ENCODE measurements around the gene SHISA9. TPM values are rescaled to one million over a fixed set of nuclear protein-coding genes. Genes with fewer than 3 reads are reported as not detected.

Gene SHISA9
- total RNA-seq, 1 donor from 2014 or later, result 2.5 TPM

DNA sequence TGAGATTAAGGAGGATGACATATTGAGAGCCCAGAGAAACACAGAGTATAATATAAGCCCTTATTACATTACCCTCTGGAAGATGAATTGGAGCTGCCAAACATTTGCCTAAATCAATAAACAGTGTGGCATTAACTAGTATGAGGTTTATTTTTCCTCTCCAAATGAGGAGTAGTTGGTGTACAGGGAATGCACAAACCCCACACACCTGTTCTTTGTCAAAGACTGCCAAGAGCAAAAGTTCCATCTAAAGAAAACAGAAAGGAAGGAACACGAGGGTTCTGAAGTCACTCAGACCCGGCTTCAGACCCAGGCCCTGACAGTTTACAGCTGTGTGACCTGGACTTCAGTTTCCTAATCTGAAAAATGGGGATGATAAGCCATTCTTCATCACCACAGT, 138.1 kb downstream of the SHISA9 start:
- no peaks in the 10 kb centered on the region for H3K9me3 Mint-ChIP-seq
- DNase-seq (ENCODE audit: low spot score), result no peak
- Histone ChIP-seq H3K79me2 (ENCODE audit: low read depth) (no peaks in the 10 kb centered on the region), H2AFZ (replicated peaks) (no peak overlapping the region), H3K27me3 (no peaks in the 10 kb centered on the region), H3K9ac (no peak overlapping the region), H3K27ac (no peak overlapping the region), H3K36me3 (no peaks in the 10 kb centered on the region), H3K4me1 (peaks cover 27% of the 10 kb centered on the region), H3K4me2 (no peak overlapping the region), H3K4me3 (no peak overlapping the region), H3F3A (ENCODE audit: low read depth) (peaks cover 21% of the 10 kb centered on the region), H3K9me3 (ENCODE audit: low read depth) (no peaks in the 10 kb centered on the region), H4K20me1 (ENCODE audit: low read depth) (peaks cover 7% of the 10 kb centered on the region)
- TF ChIP-seq EZH2phosphoT487 (IDR thresholded peaks at IDR 0.05) (no peak), EZH2 (IDR thresholded peaks at IDR 0.05) (no peak)
- TF ChIP-seq, protein P1, sequence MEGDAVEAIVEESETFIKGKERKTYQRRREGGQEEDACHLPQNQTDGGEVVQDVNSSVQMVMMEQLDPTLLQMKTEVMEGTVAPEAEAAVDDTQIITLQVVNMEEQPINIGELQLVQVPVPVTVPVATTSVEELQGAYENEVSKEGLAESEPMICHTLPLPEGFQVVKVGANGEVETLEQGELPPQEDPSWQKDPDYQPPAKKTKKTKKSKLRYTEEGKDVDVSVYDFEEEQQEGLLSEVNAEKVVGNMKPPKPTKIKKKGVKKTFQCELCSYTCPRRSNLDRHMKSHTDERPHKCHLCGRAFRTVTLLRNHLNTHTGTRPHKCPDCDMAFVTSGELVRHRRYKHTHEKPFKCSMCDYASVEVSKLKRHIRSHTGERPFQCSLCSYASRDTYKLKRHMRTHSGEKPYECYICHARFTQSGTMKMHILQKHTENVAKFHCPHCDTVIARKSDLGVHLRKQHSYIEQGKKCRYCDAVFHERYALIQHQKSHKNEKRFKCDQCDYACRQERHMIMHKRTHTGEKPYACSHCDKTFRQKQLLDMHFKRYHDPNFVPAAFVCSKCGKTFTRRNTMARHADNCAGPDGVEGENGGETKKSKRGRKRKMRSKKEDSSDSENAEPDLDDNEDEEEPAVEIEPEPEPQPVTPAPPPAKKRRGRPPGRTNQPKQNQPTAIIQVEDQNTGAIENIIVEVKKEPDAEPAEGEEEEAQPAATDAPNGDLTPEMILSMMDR (IDR thresholded peaks at IDR 0.05), result no peak
- no peak overlapping the region for H3K27ac Mint-ChIP-seq
- no peaks in the 10 kb centered on the region for H3K36me3 Mint-ChIP-seq
- H3K4me1 Mint-ChIP-seq, result peaks cover 15% of the 10 kb centered on the region
- no peaks in the 10 kb centered on the region for H3K27me3 Mint-ChIP-seq (ENCODE audit: insufficient read depth, low read depth)
- no peak overlapping the region for H3K4me3 Mint-ChIP-seq

DNA sequence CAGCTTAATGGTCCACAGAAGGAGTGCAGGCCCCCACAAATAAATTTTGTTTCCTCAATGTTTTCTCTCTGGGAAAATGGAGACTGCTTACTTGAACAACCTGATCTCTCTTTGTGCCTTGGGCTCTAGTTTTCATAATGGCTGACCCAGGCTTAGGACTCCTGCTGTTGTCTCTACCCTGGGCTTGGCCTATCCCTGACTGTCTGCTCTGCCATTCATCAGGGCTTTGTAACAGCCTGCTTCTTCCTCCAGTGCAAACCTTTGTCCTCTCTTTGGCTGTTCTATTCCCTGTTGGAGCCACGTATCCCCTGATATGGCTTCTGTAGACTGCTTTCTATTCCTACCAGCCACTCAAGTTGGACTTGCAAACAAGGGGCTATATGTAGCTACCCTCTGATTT, 139.8 kb downstream of the SHISA9 start:
- Histone ChIP-seq H3K9ac (no peak overlapping the region), H3K9me3 (ENCODE audit: low read depth) (no peaks in the 10 kb centered on the region), H4K20me1 (ENCODE audit: low read depth) (peaks cover 3% of the 10 kb centered on the region), H3K36me3 (no peaks in the 10 kb centered on the region), H3K4me2 (peak overlapping the region; percentile 69), H2AFZ (replicated peaks) (peak overlapping the region; percentile 47), H3F3A (ENCODE audit: low read depth) (peaks cover 33% of the 10 kb centered on the region), H3K79me2 (ENCODE audit: low read depth) (peaks cover 4% of the 10 kb centered on the region), H3K4me3 (no peak overlapping the region), H3K27ac (no peak overlapping the region), H3K4me1 (peaks cover 38% of the 10 kb centered on the region), H3K27me3 (no peaks in the 10 kb centered on the region)
- no peak overlapping the region for H3K4me3 Mint-ChIP-seq
- H3K36me3 Mint-ChIP-seq, result no peaks in the 10 kb centered on the region
- peaks cover 22% of the 10 kb centered on the region for H3K4me1 Mint-ChIP-seq
- peak; percentile 63 for DNase-seq (ENCODE audit: low spot score)
- H3K27me3 Mint-ChIP-seq (ENCODE audit: insufficient read depth, low read depth), result no peaks in the 10 kb centered on the region
- no peak for TF ChIP-seq EZH2 (IDR thresholded peaks at IDR 0.05)
- TF ChIP-seq, protein P1 (IDR thresholded peaks at IDR 0.05), result no peak
- no peak for TF ChIP-seq EZH2phosphoT487 (IDR thresholded peaks at IDR 0.05)
- no peaks in the 10 kb centered on the region for H3K9me3 Mint-ChIP-seq
- H3K27ac Mint-ChIP-seq, result peak overlapping the region; percentile 51

DNA sequence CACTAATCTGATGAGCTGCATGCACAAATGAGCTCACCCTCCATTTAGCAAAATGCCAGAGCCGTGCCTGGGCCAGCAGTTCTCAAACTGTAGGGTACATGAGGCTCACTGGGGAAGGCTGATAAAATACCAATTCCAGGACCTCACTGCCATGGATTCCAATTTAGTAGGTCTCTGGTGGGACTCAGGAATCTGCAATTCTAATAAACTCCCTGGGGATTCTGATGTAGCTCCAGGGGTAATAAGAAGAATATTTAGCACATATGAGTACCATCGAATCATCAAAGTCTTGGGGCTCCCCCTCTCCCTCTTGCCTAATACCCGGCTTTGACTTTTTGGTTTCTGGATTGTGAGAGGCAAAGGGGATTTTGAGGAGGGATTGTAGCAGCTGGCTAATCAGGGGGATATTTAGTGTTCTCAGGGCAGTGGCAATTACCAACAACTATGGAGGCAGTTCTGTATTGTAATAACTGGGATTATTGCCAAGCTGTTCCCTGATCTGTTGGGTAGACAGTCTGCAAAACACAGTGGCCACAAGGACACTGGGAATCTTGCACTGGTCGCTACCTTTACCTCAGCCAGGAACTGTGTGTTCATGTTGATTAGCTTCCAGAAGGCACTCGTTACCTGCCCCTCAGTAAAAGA, 140.4 kb downstream of the SHISA9 start:
- no peak overlapping the region for H3K27ac ChIP-seq
- TF ChIP-seq EZH2phosphoT487 (IDR thresholded peaks at IDR 0.05) (no peak), EZH2 (IDR thresholded peaks at IDR 0.05) (no peak)
- TF ChIP-seq, protein P1 (IDR thresholded peaks at IDR 0.05), result no peak
- H3K4me2 ChIP-seq, result peak overlapping the region; percentile 69
- no peaks in the 10 kb centered on the region for H3K27me3 ChIP-seq
- H3K4me1 ChIP-seq, result peaks cover 38% of the 10 kb centered on the region
- H3K79me2 ChIP-seq (ENCODE audit: low read depth), result peaks cover 4% of the 10 kb centered on the region
- H3K4me3 ChIP-seq, result no peak overlapping the region
- no peak for DNase-seq (ENCODE audit: low spot score)
- H3K9me3 Mint-ChIP-seq, result no peaks in the 10 kb centered on the region
- H2AFZ ChIP-seq (replicated peaks), result no peak overlapping the region
- no peak overlapping the region for H3K4me3 Mint-ChIP-seq
- peaks cover 39% of the 10 kb centered on the region for H3F3A ChIP-seq (ENCODE audit: low read depth)
- no peaks in the 10 kb centered on the region for H4K20me1 ChIP-seq (ENCODE audit: low read depth)
- no peaks in the 10 kb centered on the region for H3K36me3 Mint-ChIP-seq
- peaks cover 22% of the 10 kb centered on the region for H3K4me1 Mint-ChIP-seq
- H3K9ac ChIP-seq, result no peak overlapping the region
- H3K36me3 ChIP-seq, result no peaks in the 10 kb centered on the region
- no peaks in the 10 kb centered on the region for H3K9me3 ChIP-seq (ENCODE audit: low read depth)
- no peaks in the 10 kb centered on the region for H3K27me3 Mint-ChIP-seq (ENCODE audit: insufficient read depth, low read depth)
- H3K27ac Mint-ChIP-seq, result no peak overlapping the region

All from neural progenitor cell (in vitro differentiated cells).